H1 (cell line): ENCODE data around the gene XKR7.

Experiments used
- POLR2A ChIP-seq, 2 experiments: IDR thresholded peaks; 1 replicate in 1 of 2; 2 replicates in 1 of 2; pipeline ENCODE4 v1.6.1; 2011; ENCODE audit warnings: low read depth in 2 of 2, low read length in 2 of 2, mild to moderate bottlenecking in 2 of 2; ENCODE audit errors: control extremely low read depth in 1 of 2
- TEAD4 ChIP-seq: IDR thresholded peaks from 2 replicates; pipeline ENCODE4 v1.6.1; 2012; ENCODE audit warnings: low read depth, low read length, inconsistent platforms, mixed read lengths
- TF ChIP-seq, protein P1 (sequence below), 3 experiments: IDR thresholded peaks; 1 replicate in 2 of 3; 2 replicates in 1 of 3; pipeline versions ENCODE4 v1.5.1 to v1.6.1; 2011; ENCODE audit warnings: low read length in 3 of 3, mild to moderate bottlenecking in 3 of 3, inconsistent platforms in 2 of 3, low read depth in 1 of 3, moderate library complexity in 1 of 3; ENCODE audit not compliant: insufficient read depth in 1 of 3; ENCODE audit errors: control extremely low read depth in 1 of 3

DNA sequence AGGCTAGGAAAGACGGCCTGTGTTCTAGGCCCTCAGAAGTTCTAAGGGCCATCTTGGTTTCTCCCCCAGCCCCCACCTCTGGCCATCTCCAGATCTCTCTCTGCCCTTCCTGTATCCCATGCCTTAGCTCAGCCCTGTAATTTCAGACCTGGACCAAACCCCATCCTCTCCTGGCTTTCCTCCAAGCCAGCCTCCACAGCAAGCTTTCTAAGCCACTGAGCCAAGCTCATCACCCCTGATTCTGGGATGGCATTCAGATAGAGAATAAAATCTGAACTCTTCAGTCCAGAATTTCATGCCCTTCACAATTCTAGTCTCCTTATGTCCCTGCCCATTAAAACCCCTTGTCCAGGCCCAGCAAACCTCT, 23.4 kb downstream of the XKR7 start:
- no peak for TF ChIP-seq POLR2A (IDR thresholded peaks at IDR 0.05; ENCODE audit: control extremely low read depth in 1 of 2, low read depth in 2 of 2, low read length in 2 of 2)
- TF ChIP-seq, protein P1, sequence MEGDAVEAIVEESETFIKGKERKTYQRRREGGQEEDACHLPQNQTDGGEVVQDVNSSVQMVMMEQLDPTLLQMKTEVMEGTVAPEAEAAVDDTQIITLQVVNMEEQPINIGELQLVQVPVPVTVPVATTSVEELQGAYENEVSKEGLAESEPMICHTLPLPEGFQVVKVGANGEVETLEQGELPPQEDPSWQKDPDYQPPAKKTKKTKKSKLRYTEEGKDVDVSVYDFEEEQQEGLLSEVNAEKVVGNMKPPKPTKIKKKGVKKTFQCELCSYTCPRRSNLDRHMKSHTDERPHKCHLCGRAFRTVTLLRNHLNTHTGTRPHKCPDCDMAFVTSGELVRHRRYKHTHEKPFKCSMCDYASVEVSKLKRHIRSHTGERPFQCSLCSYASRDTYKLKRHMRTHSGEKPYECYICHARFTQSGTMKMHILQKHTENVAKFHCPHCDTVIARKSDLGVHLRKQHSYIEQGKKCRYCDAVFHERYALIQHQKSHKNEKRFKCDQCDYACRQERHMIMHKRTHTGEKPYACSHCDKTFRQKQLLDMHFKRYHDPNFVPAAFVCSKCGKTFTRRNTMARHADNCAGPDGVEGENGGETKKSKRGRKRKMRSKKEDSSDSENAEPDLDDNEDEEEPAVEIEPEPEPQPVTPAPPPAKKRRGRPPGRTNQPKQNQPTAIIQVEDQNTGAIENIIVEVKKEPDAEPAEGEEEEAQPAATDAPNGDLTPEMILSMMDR (IDR thresholded peaks at IDR 0.05; ENCODE audit: control extremely low read depth in 1 of 3, insufficient read depth in 1 of 3, low read depth in 1 of 3, low read length in 3 of 3) = no peak
- TF ChIP-seq TEAD4 = no peak
